Measurements from ENCODE around the gene MPP4. TPM values are rescaled to one million over a fixed set of nuclear protein-coding genes. Genes with fewer than 3 reads are reported as not detected.
A peak's percentile ranks its signal among the peaks of the same experiment; 100 is the strongest.

The MPP4 gene
- total and polyA plus RNA-seq, 2 of the 13 experiments (the other 11 are each of a cell fraction or from before 2014, with no cell fraction given) = not detected

GRCh38 chr2:201642579-201643215 lies 55.7 kb downstream of the MPP4 start (continued):
- TF ChIP-seq HNF1A (IDR thresholded peaks at IDR 0.05; ENCODE audit: low read depth) (no peak; the same call in 1 of the 2 replicates), HNF1A (CRISPR knock-in tag; IDR thresholded peaks at IDR 0.05; ENCODE audit: borderline replicate concordance) (0 out of 2 replicates have a peak, but pooled peaks have one; percentile 55), FOXO1 (CRISPR knock-in tag; IDR thresholded peaks at IDR 0.05) (peak; percentile 39; the same call in 1 of the 2 replicates), TBX2 (CRISPR knock-in tag; IDR thresholded peaks at IDR 0.05; ENCODE audit: borderline replicate concordance) (peak; percentile 58; the same call in 1 of the 2 replicates), ZNF660 (CRISPR knock-in tag; IDR thresholded peaks at IDR 0.05; ENCODE audit: borderline replicate concordance, low read depth) (no peak), CBFB (CRISPR knock-in tag; IDR thresholded peaks at IDR 0.05) (peak; percentile 73; the same call in 1 of the 2 replicates), ZNF318 (CRISPR knock-in tag; IDR thresholded peaks at IDR 0.05) (no peak), ZNF557 (CRISPR knock-in tag; IDR thresholded peaks at IDR 0.05) (peak; percentile 16; the same call in 1 of the 2 replicates), ZBTB25 (CRISPR knock-in tag; IDR thresholded peaks at IDR 0.05) (no peak; the same call in 1 of the 2 replicates)
